IgD-negative memory B cell (primary cell): ENCODE results near the gene SYT1. TPM values are rescaled to one million over a fixed set of nuclear protein-coding genes. Genes with fewer than 3 reads are reported as not detected.
"Not testable (repeated sequence)": the region's sequence is repeated elsewhere in the genome, so short reads cannot be mapped to it uniquely, and the experiment has no call there.

ENCODE experiments used
- H3K27ac Mint-ChIP-seq, 3 donors: one replicate each; pipeline ENCODE4 v1.8.0; 2020 to 2022; ENCODE audit warnings: mild to moderate bottlenecking in 3 of 3, mixed read lengths in 3 of 3, moderate library complexity in 1 of 3
- H3K27me3 Mint-ChIP-seq: one replicate; pipeline ENCODE4 v1.8.0; 2021; ENCODE audit warnings: mixed read lengths
- H3K36me3 Mint-ChIP-seq: one replicate; pipeline ENCODE4 v1.8.0; 2020; ENCODE audit warnings: mild to moderate bottlenecking, mixed read lengths
- H3K4me1 Mint-ChIP-seq, 3 donors: one replicate each; pipeline ENCODE4 v1.8.0; 2020 to 2022; ENCODE audit warnings: mixed read lengths in 3 of 3, mild to moderate bottlenecking in 1 of 3
- H3K4me3 Mint-ChIP-seq, 4 donors: one replicate each; pipeline ENCODE4 v1.8.0; 2020 to 2022; ENCODE audit warnings: mild to moderate bottlenecking in 4 of 4, mixed read lengths in 4 of 4, moderate library complexity in 3 of 4
- H3K9me3 Mint-ChIP-seq, 3 donors: one replicate each; pipeline ENCODE4 v1.8.0; 2020 to 2021; ENCODE audit warnings: mixed read lengths in 3 of 3, mild to moderate bottlenecking in 1 of 3
- polyA plus RNA-seq: library from polyadenylated mRNA; unstranded; fragments of 300-500 nt; fragmentation: Illumina TruSeq; gene quantifications from one replicate; pipeline ENCODE4 v1.2.3, GENCODE V29; 2021

Gene SYT1
- polyA plus RNA-seq, 1 donor from 2014 or later, result 1.6 TPM

DNA sequence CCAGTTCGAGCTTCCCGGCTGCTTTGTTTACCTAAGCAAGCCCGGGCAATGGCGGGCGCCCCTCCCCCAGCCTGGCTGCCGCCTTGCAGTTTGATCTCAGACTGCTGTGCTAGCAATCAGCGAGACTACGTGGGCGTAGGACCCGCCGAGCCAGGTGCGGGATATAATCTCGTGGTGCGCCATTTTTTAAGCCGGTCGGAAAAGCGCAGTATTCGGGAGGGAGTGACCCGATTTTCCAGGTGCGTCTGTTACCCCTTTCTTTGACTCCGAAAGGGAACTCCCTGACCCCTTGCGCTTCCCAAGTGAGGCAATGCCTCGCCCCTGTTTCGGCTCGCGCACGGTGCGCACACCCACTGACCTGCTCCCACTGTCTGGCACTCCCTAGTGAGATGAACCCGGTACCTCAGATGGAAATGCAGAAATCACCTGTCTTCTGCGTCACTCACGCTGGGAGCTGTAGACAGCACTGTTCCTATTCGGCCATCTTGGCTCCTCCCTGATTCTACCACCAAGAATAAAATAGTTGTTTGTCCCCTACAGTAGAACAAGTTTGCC is 180.7 kb downstream of the SYT1 start:
- not testable (repeated sequence) for H3K36me3 Mint-ChIP-seq, H3K4me3 Mint-ChIP-seq, H3K9me3 Mint-ChIP-seq, H3K27ac Mint-ChIP-seq, H3K27me3 Mint-ChIP-seq, H3K4me1 Mint-ChIP-seq

DNA sequence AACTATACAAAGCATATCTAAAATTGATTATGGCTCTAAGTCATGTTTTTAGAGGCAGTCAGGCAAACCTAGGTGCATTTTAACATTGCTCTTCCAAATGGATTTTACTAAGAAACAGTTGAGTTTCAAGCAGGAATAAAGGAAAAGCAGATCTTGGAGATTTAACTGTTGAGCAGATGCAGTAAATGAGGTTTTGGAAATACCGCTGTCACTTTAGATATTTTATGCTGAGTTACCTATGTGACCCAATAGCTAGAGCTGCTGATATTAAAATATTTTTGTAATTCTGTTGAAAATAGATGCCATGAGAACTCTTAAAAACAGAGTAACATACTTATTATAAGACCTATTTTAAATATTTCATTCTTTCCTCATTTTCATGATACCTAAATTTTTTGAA is 181.4 kb downstream of the SYT1 start:
- Mint-ChIP-seq H3K27ac (no peak overlapping the region), H3K9me3 (peaks cover 0 to 1% (median 0%) of the 10 kb centered on the region in 3 donors), H3K4me1 (no peaks in the 10 kb centered on the region), H3K4me3 (no peak overlapping the region), H3K36me3 (no peaks in the 10 kb centered on the region), H3K27me3 (no peaks in the 10 kb centered on the region)

DNA sequence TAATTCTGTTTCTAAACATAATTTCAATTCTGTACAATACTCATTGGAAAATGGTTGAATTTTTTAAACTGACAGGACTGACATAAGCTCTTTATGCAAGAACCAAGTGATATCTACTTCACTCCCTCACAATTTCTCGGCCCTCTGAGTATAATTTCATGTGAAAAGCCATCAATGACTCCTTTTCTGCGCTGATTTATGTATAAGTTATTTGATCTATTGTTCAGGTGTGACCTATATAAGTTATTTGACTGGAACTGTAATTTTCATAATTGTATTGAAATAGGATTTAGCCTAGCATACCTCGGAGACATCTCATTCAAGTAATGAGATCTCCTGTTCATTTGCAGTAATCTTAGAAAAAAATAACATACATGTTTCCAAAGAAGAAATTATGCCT is 184.4 kb downstream of the SYT1 start:
- Mint-ChIP-seq H3K4me3 (no peak overlapping the region), H3K9me3 (peaks cover 0 to 1% (median 0%) of the 10 kb centered on the region in 3 donors), H3K36me3 (no peaks in the 10 kb centered on the region), H3K27me3 (no peaks in the 10 kb centered on the region), H3K27ac (no peak overlapping the region), H3K4me1 (no peaks in the 10 kb centered on the region)

DNA sequence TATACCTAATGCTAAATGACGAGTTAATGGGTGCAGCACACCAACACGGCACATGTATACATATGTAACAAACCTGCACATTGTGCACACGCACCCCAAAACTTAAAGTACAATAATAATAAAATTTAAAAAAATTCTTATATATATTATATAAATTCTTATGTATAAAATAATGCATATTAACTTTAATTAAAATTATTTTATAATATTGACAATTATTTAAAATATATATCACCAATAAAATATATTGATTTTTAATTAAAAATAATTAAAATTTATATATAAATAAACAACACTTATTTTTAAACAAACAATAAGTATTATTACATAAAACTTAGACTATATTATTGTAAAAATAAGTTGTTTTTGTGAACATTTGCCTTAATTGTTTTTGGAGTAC is 188.8 kb downstream of the SYT1 start:
- peaks cover 0 to 2% (median 0%) of the 10 kb centered on the region in 3 donors for H3K4me1 Mint-ChIP-seq
- H3K36me3 Mint-ChIP-seq, result no peaks in the 10 kb centered on the region
- H3K27ac Mint-ChIP-seq, result no peak overlapping the region
- peaks cover 0 to 1% (median 1%) of the 10 kb centered on the region in 3 donors for H3K9me3 Mint-ChIP-seq
- no peaks in the 10 kb centered on the region for H3K27me3 Mint-ChIP-seq
- no peak overlapping the region for H3K4me3 Mint-ChIP-seq

GRCh38 chr12:79055926-79056674 is 191.5 kb downstream of the SYT1 start:
- no peak overlapping the region for H3K4me3 Mint-ChIP-seq
- peaks cover 0 to 2% (median 0%) of the 10 kb centered on the region in 3 donors for H3K4me1 Mint-ChIP-seq
- peaks cover 0 to 1% (median 0%) of the 10 kb centered on the region in 3 donors for H3K9me3 Mint-ChIP-seq
- no peaks in the 10 kb centered on the region for H3K36me3 Mint-ChIP-seq
- H3K27me3 Mint-ChIP-seq, result no peaks in the 10 kb centered on the region
- no peak overlapping the region for H3K27ac Mint-ChIP-seq

DNA sequence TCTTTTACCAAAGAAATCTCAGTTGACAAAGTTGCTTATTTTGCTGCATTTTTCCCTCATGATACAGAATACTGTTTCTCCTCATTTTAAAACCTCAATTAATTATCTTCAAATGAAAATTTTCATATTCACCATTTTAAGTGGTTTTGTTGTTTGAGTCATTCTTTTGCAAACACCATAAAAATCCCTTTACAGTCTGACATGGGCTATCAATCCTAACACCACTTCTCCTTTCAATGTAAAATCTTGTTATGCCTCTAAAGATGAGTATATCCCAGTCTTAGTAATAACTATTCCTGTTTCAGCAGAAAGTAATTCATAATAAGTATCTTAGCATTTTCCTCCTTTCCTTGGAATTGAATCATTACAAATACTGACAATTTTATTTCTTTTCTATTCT is 192.2 kb downstream of the SYT1 start:
- Mint-ChIP-seq H3K9me3 (peaks cover 0 to 1% (median 0%) of the 10 kb centered on the region in 3 donors), H3K4me1 (peaks cover 0 to 2% (median 0%) of the 10 kb centered on the region in 3 donors), H3K27me3 (no peaks in the 10 kb centered on the region), H3K27ac (no peak overlapping the region), H3K4me3 (no peak overlapping the region), H3K36me3 (no peaks in the 10 kb centered on the region)

DNA sequence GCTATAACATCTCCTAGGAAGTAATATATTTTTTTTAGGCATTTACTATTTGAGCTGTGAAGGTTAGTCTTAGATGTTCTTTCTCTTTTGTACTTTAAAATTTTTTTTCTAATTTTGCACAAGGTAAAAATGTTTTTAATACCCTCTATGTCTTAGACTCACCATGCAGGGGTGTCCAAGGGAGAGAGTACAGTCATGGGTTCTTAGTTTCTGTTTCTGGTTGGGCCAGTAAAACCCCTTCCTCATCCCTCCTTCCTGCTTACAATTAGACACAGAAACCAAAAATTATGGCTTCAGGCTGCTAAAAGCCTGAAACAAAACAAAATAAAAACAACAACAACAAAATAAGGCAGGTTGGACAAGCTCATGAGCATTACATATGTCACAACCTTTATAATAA is 193.0 kb downstream of the SYT1 start:
- H3K36me3 Mint-ChIP-seq, result no peaks in the 10 kb centered on the region
- H3K4me1 Mint-ChIP-seq, result peaks cover 0 to 2% (median 0%) of the 10 kb centered on the region in 3 donors
- H3K27ac Mint-ChIP-seq, result no peak overlapping the region
- H3K9me3 Mint-ChIP-seq, result peaks cover 0 to 1% (median 0%) of the 10 kb centered on the region in 3 donors
- no peaks in the 10 kb centered on the region for H3K27me3 Mint-ChIP-seq
- H3K4me3 Mint-ChIP-seq, result no peak overlapping the region

- Mint-ChIP-seq H3K36me3 (no peaks in the 10 kb centered on the region), H3K27ac (no peak overlapping the region), H3K27me3 (no peaks in the 10 kb centered on the region), H3K4me1 (peaks cover 0 to 2% (median 0%) of the 10 kb centered on the region in 3 donors), H3K9me3 (peaks cover 0 to 1% (median 0%) of the 10 kb centered on the region in 3 donors), H3K4me3 (no peak overlapping the region)
These were observed 193.8 kb downstream of the SYT1 start for GRCh38 chr12:79058342-79058741.

DNA sequence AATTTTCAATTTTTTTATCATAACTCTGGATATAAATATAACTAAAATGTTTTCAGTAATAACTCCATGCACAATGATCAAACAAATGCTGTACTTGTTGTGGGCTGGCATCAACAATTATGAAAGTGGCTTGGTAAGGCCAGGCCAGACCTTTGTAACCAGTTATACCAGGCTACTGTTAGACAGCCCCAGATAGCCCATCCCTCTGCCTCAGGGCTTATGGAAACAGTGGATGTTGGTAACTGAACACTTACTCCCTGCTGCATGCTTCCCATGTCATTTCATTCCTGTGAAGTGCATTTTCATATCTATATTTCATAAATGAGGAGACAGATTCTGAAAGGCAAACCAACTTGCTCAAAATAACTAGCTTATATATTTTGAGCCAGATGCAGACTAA is 195.0 kb downstream of the SYT1 start:
- Mint-ChIP-seq H3K27ac (peak overlapping the region in 1 of 3 donors; percentile 79), H3K27me3 (no peaks in the 10 kb centered on the region), H3K4me3 (no peak overlapping the region), H3K4me1 (peaks cover 0 to 2% (median 0%) of the 10 kb centered on the region in 3 donors), H3K9me3 (peaks cover 0 to 3% (median 1%) of the 10 kb centered on the region in 3 donors), H3K36me3 (no peaks in the 10 kb centered on the region)

GRCh38 chr12:79063258-79063657 is 198.7 kb downstream of the SYT1 start:
- Mint-ChIP-seq H3K27me3 (no peaks in the 10 kb centered on the region), H3K27ac (no peak overlapping the region), H3K4me3 (no peak overlapping the region), H3K9me3 (peaks cover 0 to 3% (median 0%) of the 10 kb centered on the region in 3 donors), H3K4me1 (no peaks in the 10 kb centered on the region), H3K36me3 (no peaks in the 10 kb centered on the region)

- no peaks in the 10 kb centered on the region for H3K27me3 Mint-ChIP-seq
These were observed 203.4 kb downstream of the SYT1 start for GRCh38 chr12:79067977-79068376.

GRCh38 chr12:79069009-79069408 is 204.4 kb downstream of the SYT1 start:
- Mint-ChIP-seq H3K9me3 (peaks cover 0 to under 1% (median 0%) of the 10 kb centered on the region in 3 donors), H3K27me3 (no peaks in the 10 kb centered on the region), H3K36me3 (no peaks in the 10 kb centered on the region)

More at GRCh38 chr12:79067977-79068376, 203.4 kb downstream of the SYT1 start:
- Mint-ChIP-seq H3K27ac (no peak overlapping the region), H3K4me1 (peaks cover 0 to 4% (median 0%) of the 10 kb centered on the region in 3 donors), H3K36me3 (no peaks in the 10 kb centered on the region), H3K9me3 (peaks cover 0 to 3% (median 0%) of the 10 kb centered on the region in 3 donors), H3K4me3 (no peak overlapping the region)

GRCh38 chr12:79071498-79071897 is 206.9 kb downstream of the SYT1 start:
- no peak overlapping the region for H3K27ac Mint-ChIP-seq
- H3K27me3 Mint-ChIP-seq, result no peaks in the 10 kb centered on the region
- no peak overlapping the region for H3K4me3 Mint-ChIP-seq
- peaks cover 0 to 4% (median 0%) of the 10 kb centered on the region in 3 donors for H3K4me1 Mint-ChIP-seq
- no peaks in the 10 kb centered on the region for H3K36me3 Mint-ChIP-seq
- H3K9me3 Mint-ChIP-seq, result no peaks in the 10 kb centered on the region

More at GRCh38 chr12:79069009-79069408, 204.4 kb downstream of the SYT1 start:
- no peak overlapping the region for H3K4me3 Mint-ChIP-seq
- H3K27ac Mint-ChIP-seq, result no peak overlapping the region
- peaks cover 0 to 4% (median 0%) of the 10 kb centered on the region in 3 donors for H3K4me1 Mint-ChIP-seq

GRCh38 chr12:79073506-79073905 is 208.9 kb downstream of the SYT1 start:
- Mint-ChIP-seq H3K4me3 (no peak overlapping the region), H3K9me3 (no peaks in the 10 kb centered on the region), H3K27me3 (no peaks in the 10 kb centered on the region), H3K4me1 (peaks cover 0 to 4% (median 0%) of the 10 kb centered on the region in 3 donors), H3K36me3 (no peaks in the 10 kb centered on the region), H3K27ac (no peak overlapping the region)

DNA sequence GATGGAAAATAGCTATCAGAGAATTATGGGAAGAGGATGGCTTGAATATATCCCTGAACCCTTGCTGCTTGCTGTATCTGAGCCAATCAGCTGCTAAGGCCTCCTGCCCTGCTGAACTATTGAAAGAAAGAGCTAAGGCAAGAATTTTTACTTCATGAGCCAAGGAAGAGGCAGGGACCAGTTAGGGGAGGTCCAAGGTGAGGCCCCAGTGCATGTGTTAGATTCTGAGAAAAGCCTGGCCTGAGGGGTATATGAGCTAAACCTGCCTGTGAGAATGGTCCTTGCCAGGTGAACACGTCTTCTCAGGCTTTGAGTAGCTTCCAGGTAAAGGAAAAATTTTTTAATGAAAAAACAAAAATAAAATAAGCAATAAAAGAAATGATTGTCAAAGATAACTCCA is 218.0 kb downstream of the SYT1 start:
- Mint-ChIP-seq H3K27ac (no peak overlapping the region), H3K4me1 (no peaks in the 10 kb centered on the region), H3K27me3 (no peaks in the 10 kb centered on the region), H3K36me3 (no peaks in the 10 kb centered on the region), H3K4me3 (no peak overlapping the region), H3K9me3 (no peaks in the 10 kb centered on the region)

DNA sequence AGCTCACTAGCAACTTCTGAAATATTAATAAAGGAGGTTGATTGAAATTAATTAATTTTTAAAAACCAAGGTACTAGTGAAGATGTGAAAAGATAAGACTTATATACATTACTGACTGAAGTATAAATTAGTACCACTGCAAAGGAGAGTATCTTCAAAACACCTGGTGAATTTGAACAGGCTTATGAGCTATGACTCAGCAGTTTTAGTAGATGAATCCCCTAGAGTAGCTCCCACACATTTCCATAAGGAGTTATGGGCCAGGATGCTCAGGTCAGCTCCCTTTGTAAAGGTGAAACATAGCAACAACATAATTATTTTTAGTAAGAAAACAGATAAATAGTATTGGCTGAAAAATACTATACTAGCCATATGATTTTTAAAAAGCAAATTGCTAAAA is 218.6 kb downstream of the SYT1 start:
- H3K27me3 Mint-ChIP-seq, result no peaks in the 10 kb centered on the region
- H3K4me3 Mint-ChIP-seq, result no peak overlapping the region
- H3K27ac Mint-ChIP-seq, result no peak overlapping the region
- H3K9me3 Mint-ChIP-seq, result no peaks in the 10 kb centered on the region
- H3K4me1 Mint-ChIP-seq, result no peaks in the 10 kb centered on the region
- no peaks in the 10 kb centered on the region for H3K36me3 Mint-ChIP-seq
